GM12878 (cell line): ENCODE results near the gene PDZD8. TPM values are rescaled to one million over a fixed set of nuclear protein-coding genes. Genes with fewer than 3 reads are reported as not detected.

Source experiments
- ATAC-seq: fragments of 200-7000 bp; cut with Tn5 transposase; 3 replicates; pipeline ENCODE4 v1.9.1; 2020; ENCODE audit warnings: mild to moderate bottlenecking, moderate library complexity
- BruUV-seq: library from RNA; stranded (reverse); fragments of 400-500 nt; replicated peaks from 2 replicates; lab custom pipeline; 2021; lab: Mats Ljungman, UMichigan
- CTCF ChIA-PET: fragments of 300-600 bp; sonication (Branson Sonifier 250); formaldehyde crosslinking; extraction: SDS; loops from one replicate; lab custom pipeline; 2021; ENCODE audit warnings: inconsistent platforms; lab: Yijun Ruan, JAX
- POLR2A ChIA-PET: fragments of 350-600 bp; formaldehyde crosslinking; extraction: SDS; loops from one replicate; lab custom pipeline; 2021; ENCODE audit warnings: inconsistent platforms; lab: Charles Lee
- RAD21 ChIA-PET: fragments of 300-600 bp; sonication (Branson Sonifier 250); formaldehyde crosslinking; loops from one replicate; lab custom pipeline; 2023; ENCODE audit warnings: antibody characterized with exemption; ENCODE audit not compliant: unreplicated experiment; lab: Charles Lee
- SMC1A ChIA-PET: fragments of 300-600 bp; sonication (Branson Sonifier 250); formaldehyde crosslinking; loops from one replicate; lab custom pipeline; 2023; ENCODE audit not compliant: unreplicated experiment, uncharacterized antibody; lab: Charles Lee
- DNase-seq: peaks from one replicate; pipeline ENCODE4 v3.0.0-alpha.2; 2011; ENCODE audit warnings: low read depth, low spot score
- FAIRE-seq: peaks from 3 replicates; lab custom pipeline; 2011; peaks lifted over from hg19 to GRCh38; lab: Jason Lieb, UNC
- H2AFZ ChIP-seq: 2 replicates; pipeline ENCODE4 v1.6.0; 2011; ENCODE audit warnings: low read depth, low read length, control low read depth; ENCODE audit not compliant: control insufficient read depth
- H3K27ac ChIP-seq: 2 replicates; pipeline ENCODE4 v1.5.1; 2011; ENCODE audit warnings: control low read depth; ENCODE audit not compliant: control insufficient read depth, insufficient read depth
- H3K27me3 ChIP-seq, 2 experiments: replicated peaks in 1 of 2; 2 replicates each; pipeline versions ENCODE4 v1.6.0 to v1.6.1; 2011; ENCODE audit warnings: low read length in 1 of 2; ENCODE audit not compliant: control insufficient read depth in 2 of 2, insufficient read depth in 2 of 2
- H3K36me3 ChIP-seq, 2 experiments: 2 replicates each; pipeline ENCODE4 v1.5.1; 2011; ENCODE audit warnings: low read length in 1 of 2; ENCODE audit not compliant: control insufficient read depth in 2 of 2, insufficient read depth in 2 of 2
- H3K4me1 ChIP-seq: 2 replicates; pipeline ENCODE4 v1.6.1; 2011; ENCODE audit warnings: mild to moderate bottlenecking, low read length, moderate library complexity, mixed read lengths; ENCODE audit not compliant: control insufficient read depth, insufficient read depth
- H3K4me2 ChIP-seq: 2 replicates; pipeline ENCODE4 v1.6.0; 2011; ENCODE audit warnings: control low read depth; ENCODE audit not compliant: control insufficient read depth, insufficient read depth
- H3K4me3 ChIP-seq: fragments of 200-600 bp; sonication (generic); 2 replicates; pipeline ENCODE4 v1.5.1; 2016
- H3K79me2 ChIP-seq: 2 replicates; pipeline ENCODE4 v1.6.0; 2011; ENCODE audit warnings: low read length; ENCODE audit not compliant: control insufficient read depth, insufficient read depth
- H3K9ac ChIP-seq: 2 replicates; pipeline ENCODE4 v1.8.0; 2011; ENCODE audit warnings: low read length, control low read depth, mixed read lengths; ENCODE audit not compliant: control insufficient read depth, insufficient read depth
- H3K9me3 ChIP-seq: replicated peaks from 3 replicates; pipeline ENCODE4 v1.5.1; 2011; ENCODE audit warnings: mild to moderate bottlenecking, low read length; ENCODE audit not compliant: control insufficient read depth, insufficient read depth
- H4K20me1 ChIP-seq: 2 replicates; pipeline ENCODE4 v1.6.0; 2011; ENCODE audit not compliant: control insufficient read depth, insufficient read depth
- CEBPB ChIP-seq, 2 experiments: fragments of 150-350 bp in 1 of 2; IDR thresholded peaks; 2 replicates each; pipeline ENCODE4 v1.6.1; 2012 to 2014; ENCODE audit warnings: low read depth in 2 of 2, low read length in 2 of 2, borderline replicate concordance in 1 of 2, inconsistent platforms in 1 of 2
- CHD1 ChIP-seq: IDR thresholded peaks from 2 replicates; pipeline ENCODE4 v1.6.1; 2012; ENCODE audit warnings: low read depth, low read length, improper control_type of control experiment
- CREB1 ChIP-seq: IDR thresholded peaks from 2 replicates; pipeline ENCODE4 v1.6.1; 2012; ENCODE audit warnings: low read depth, mild to moderate bottlenecking, inconsistent platforms
- GABPA ChIP-seq: IDR thresholded peaks from 2 replicates; pipeline ENCODE4 v1.6.1; 2014; ENCODE audit warnings: antibody characterized with exemption, low read depth, mild to moderate bottlenecking, inconsistent platforms
- GATAD2B ChIP-seq: fragments of 450-650 bp; conservative IDR thresholded peaks from 2 replicates; pipeline ENCODE4 v1.6.1; 2017; ENCODE audit warnings: low read depth, mild to moderate bottlenecking, moderate library complexity
- HCFC1 ChIP-seq: fragments of 150-350 bp; IDR thresholded peaks from 2 replicates; pipeline ENCODE4 v1.6.1; 2014; ENCODE audit warnings: low read length
- HDAC2 ChIP-seq: fragments of 200-600 bp; sonication (generic); IDR thresholded peaks from 2 replicates; pipeline ENCODE4 v1.6.1; 2017
- IKZF1 ChIP-seq: fragments of 450-650 bp; conservative IDR thresholded peaks from 2 replicates; pipeline ENCODE4 v1.6.1; 2017; ENCODE audit warnings: antibody characterized with exemption, mild to moderate bottlenecking
- NFYB ChIP-seq: IDR thresholded peaks from 2 replicates; pipeline ENCODE4 v1.6.1; 2011; ENCODE audit warnings: low read depth, mild to moderate bottlenecking, low read length, improper control_type of control experiment, moderate library complexity; ENCODE audit not compliant: insufficient read depth
- PAX8 ChIP-seq: fragments of 450-650 bp; IDR thresholded peaks from 2 replicates; pipeline ENCODE4 v1.6.1; 2017; ENCODE audit warnings: mild to moderate bottlenecking, moderate library complexity
- WGBS: methylation state at CpG from one replicate; pipeline ENCODE4 v1.1.6; 2016; ENCODE audit warnings: low lambda C conversion rate; ENCODE audit not compliant: insufficient replicate concordance, insufficient coverage; ENCODE audit errors: missing lambda C conversion rate; 5-methylcytosine and 5-hydroxymethylcytosine counted together
- in situ Hi-C: fragments of 300-500 bp; cut with MboI; formaldehyde crosslinking; loops from 9 replicates; pipeline ENCODE4 v1.14.3; 2018; ENCODE audit warnings: mixed read lengths
- intact Hi-C: fragments of 100-400 bp; cut with micrococcal nuclease; formaldehyde crosslinking; loops from one replicate; pipeline ENCODE4 v1.14.2; 2022; ENCODE audit not compliant: unreplicated experiment
- polyA plus RNA-seq, 11 experiments: library from polyadenylated mRNA; depleted of rRNA in 4 of 11; unstranded in 6 of 11; stranded (reverse) in 5 of 11; fragments of >200 nt; fragmentation: Nextera tagmentation in 4 of 11; fragmentation: Illumina TruSeq in 1 of 11; extraction: Ambion mirVana in 4 of 11; extraction: Trizol in 1 of 11; gene quantifications; 1 replicate in 1 of 11; 2 replicates in 10 of 11; pipeline versions ENCODE4 v1.2.1 to v1.2.3, GENCODE V29; 2011 to 2016; ENCODE audit warnings: inconsistent platforms in 2 of 11, missing spikeins in 2 of 11, low read depth in 1 of 11
- total RNA-seq, 4 experiments: library from RNA; depleted of rRNA in 3 of 4; stranded (reverse); fragments of >200 nt in 3 of 4; fragmentation: Illumina TruSeq in 1 of 4; extraction: Trizol in 1 of 4; gene quantifications; 2 replicates each; pipeline versions ENCODE4 v1.2.1 to v1.2.3, GENCODE V29; 2013 to 2021
- TF ChIP-seq, protein P1 (sequence below): fragments of 450-650 bp; IDR thresholded peaks from 2 replicates; pipeline ENCODE4 v1.6.1; 2017; ENCODE audit warnings: antibody characterized with exemption, mild to moderate bottlenecking, moderate library complexity
- TF ChIP-seq, protein P2 (sequence below): fragments of 450-650 bp; IDR thresholded peaks from 2 replicates; pipeline ENCODE4 v1.6.1; 2017; ENCODE audit warnings: low read depth, mild to moderate bottlenecking, moderate library complexity

PDZD8 gene
- total and polyA plus RNA-seq, 10 of the 15 experiments (the other 5 are each of a cell fraction or from before 2014, with no cell fraction given), result 2.0 to 21.2 (median 6.7) TPM

- no peak for TF ChIP-seq NFYB
- TF ChIP-seq CEBPB (IDR thresholded peaks at IDR 0.05; ENCODE audit: borderline replicate concordance in 1 of 2, low read depth in 2 of 2, low read length in 2 of 2), result no peak
- no peak for TF ChIP-seq HCFC1
Observed at GRCh38 chr10:117299435-117299834, 75.8 kb downstream of the PDZD8 start (continued).

GRCh38 chr10:117298219-117298618 lies 77.0 kb downstream of the PDZD8 start:
- Histone ChIP-seq H3K79me2 (no peaks in the 10 kb centered on the region), H3K27me3 (no peaks in the 10 kb centered on the region), H3K4me2 (no peak overlapping the region), H3K4me3 (no peak overlapping the region), H3K27ac (no peak overlapping the region), H3K9ac (no peak overlapping the region), H3K36me3 (no peaks in the 10 kb centered on the region), H3K4me1 (no peaks in the 10 kb centered on the region), H2AFZ (no peak overlapping the region), H4K20me1 (no peaks in the 10 kb centered on the region), H3K9me3 (no peaks in the 10 kb centered on the region; the same call in 2 of the 3 replicates)
- ChIA-PET POLR2A (no interaction called here), SMC1A (no interaction called here), RAD21 (no interaction called here), CTCF (interaction anchor here (0.7 to 2.2 kb wide), 2 partner anchors 10 to 1761 kb away, joined by 3 to 5 read pairs; no protein-coding TSS in a partner anchor)
- 92% methylated on average over 1 of the region's 1 CpG for WGBS
- DNase-seq (no peak), FAIRE-seq (no peak), ATAC-seq (no peak)
- TF ChIP-seq GABPA (no peak), PAX8 (no peak)
- intact Hi-C loops (no loop called here), in situ Hi-C loops (no loop called here)
- BruUV-seq, result no TSS peak

DNA sequence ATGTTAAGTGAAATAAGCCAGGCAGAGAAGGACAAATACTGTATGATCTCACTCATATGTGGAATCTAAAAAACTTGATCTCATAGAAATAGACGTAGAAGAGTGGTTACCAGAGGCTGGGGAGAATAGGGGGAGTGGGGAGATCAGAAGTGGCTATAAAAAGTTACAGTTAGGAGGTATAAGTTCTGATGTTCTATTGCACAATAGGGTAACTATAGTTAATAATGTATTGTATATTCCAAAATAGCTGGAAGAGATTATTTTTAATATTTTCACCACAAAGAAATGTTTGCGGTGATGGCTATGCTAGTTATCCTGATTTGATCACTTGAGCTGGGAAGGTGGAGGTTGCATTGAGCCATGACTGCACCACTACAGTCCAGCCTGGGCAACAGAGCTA lies 80.5 kb downstream of the PDZD8 start:
- ChIA-PET SMC1A (interaction anchor here (0.6 to 1.8 kb wide), 4 partner anchors 12 to 28 kb away, joined by 3 to 5 read pairs (median 4); no protein-coding TSS in a partner anchor), CTCF (interaction anchor here (1.3 to 1.4 kb wide), 2 partner anchors 24 to 25 kb away, joined by 4 to 5 read pairs; no protein-coding TSS in a partner anchor), POLR2A (no interaction called here), RAD21 (no interaction called here)
- Histone ChIP-seq H4K20me1 (no peaks in the 10 kb centered on the region), H3K4me2 (no peak overlapping the region), H3K9me3 (no peaks in the 10 kb centered on the region), H3K36me3 (peaks cover 0 to 4% of the 10 kb centered on the region in 2 experiments; a peak in 1 of 4 replicates), H3K9ac (no peak overlapping the region), H3K4me3 (no peak overlapping the region), H3K27me3 (no peaks in the 10 kb centered on the region), H2AFZ (no peak overlapping the region), H3K4me1 (no peaks in the 10 kb centered on the region), H3K27ac (no peak overlapping the region), H3K79me2 (no peaks in the 10 kb centered on the region)
- no peak for DNase-seq
- intact Hi-C loops, result no loop called here
- 98% methylated on average over 2 of the region's 2 CpGs for WGBS
- no TSS peak for BruUV-seq
- no peak for FAIRE-seq
- in situ Hi-C loops, result no loop called here
- ATAC-seq, result no peak
- TF ChIP-seq CREB1, result no peak
- TF ChIP-seq IKZF1, result no peak
- no peak for TF ChIP-seq CHD1
- TF ChIP-seq, protein P1, sequence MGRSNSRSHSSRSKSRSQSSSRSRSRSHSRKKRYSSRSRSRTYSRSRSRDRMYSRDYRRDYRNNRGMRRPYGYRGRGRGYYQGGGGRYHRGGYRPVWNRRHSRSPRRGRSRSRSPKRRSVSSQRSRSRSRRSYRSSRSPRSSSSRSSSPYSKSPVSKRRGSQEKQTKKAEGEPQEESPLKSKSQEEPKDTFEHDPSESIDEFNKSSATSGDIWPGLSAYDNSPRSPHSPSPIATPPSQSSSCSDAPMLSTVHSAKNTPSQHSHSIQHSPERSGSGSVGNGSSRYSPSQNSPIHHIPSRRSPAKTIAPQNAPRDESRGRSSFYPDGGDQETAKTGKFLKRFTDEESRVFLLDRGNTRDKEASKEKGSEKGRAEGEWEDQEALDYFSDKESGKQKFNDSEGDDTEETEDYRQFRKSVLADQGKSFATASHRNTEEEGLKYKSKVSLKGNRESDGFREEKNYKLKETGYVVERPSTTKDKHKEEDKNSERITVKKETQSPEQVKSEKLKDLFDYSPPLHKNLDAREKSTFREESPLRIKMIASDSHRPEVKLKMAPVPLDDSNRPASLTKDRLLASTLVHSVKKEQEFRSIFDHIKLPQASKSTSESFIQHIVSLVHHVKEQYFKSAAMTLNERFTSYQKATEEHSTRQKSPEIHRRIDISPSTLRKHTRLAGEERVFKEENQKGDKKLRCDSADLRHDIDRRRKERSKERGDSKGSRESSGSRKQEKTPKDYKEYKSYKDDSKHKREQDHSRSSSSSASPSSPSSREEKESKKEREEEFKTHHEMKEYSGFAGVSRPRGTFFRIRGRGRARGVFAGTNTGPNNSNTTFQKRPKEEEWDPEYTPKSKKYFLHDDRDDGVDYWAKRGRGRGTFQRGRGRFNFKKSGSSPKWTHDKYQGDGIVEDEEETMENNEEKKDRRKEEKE, result no peak
- TF ChIP-seq GATAD2B, result no peak
- TF ChIP-seq, protein P2, sequence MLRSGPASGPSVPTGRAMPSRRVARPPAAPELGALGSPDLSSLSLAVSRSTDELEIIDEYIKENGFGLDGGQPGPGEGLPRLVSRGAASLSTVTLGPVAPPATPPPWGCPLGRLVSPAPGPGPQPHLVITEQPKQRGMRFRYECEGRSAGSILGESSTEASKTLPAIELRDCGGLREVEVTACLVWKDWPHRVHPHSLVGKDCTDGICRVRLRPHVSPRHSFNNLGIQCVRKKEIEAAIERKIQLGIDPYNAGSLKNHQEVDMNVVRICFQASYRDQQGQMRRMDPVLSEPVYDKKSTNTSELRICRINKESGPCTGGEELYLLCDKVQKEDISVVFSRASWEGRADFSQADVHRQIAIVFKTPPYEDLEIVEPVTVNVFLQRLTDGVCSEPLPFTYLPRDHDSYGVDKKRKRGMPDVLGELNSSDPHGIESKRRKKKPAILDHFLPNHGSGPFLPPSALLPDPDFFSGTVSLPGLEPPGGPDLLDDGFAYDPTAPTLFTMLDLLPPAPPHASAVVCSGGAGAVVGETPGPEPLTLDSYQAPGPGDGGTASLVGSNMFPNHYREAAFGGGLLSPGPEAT, result no peak
- no peak for TF ChIP-seq HDAC2
- no peak for TF ChIP-seq NFYB
